ENCODE results near the gene PLEKHA7.
"Not testable (repeated sequence)": the region's sequence is repeated elsewhere in the genome, so short reads cannot be mapped to it uniquely, and the experiment has no call there.

The PLEKHA7 gene

GRCh38 chr11:16936643-16937042 is 77.6 kb downstream of the PLEKHA7 start:
- DNase-seq, result no peak

GRCh38 chr11:16935518-16936302 is 78.5 kb downstream of the PLEKHA7 start:
- DNase-seq, result peak in 1 of 5 donors; percentile 22

- no peak for DNase-seq
These were observed 80.2 kb downstream of the PLEKHA7 start for GRCh38 chr11:16933756-16934603.

GRCh38 chr11:16933291-16933690 is 80.9 kb downstream of the PLEKHA7 start:
- DNase-seq, result no peak

GRCh38 chr11:16928044-16928443 is 86.2 kb downstream of the PLEKHA7 start:
- no peak for DNase-seq

GRCh38 chr11:16926883-16927626 is 87.2 kb downstream of the PLEKHA7 start:
- DNase-seq, result no peak

- peak in 1 of 5 donors; percentile 27 for DNase-seq
These were observed 88.6 kb downstream of the PLEKHA7 start for GRCh38 chr11:16925561-16926065.

- DNase-seq, result no peak
These were observed 89.2 kb downstream of the PLEKHA7 start for GRCh38 chr11:16924826-16925560.

GRCh38 chr11:16924462-16924825 is 89.8 kb downstream of the PLEKHA7 start:
- DNase-seq, result no peak

- no peak for DNase-seq
These were observed 90.2 kb downstream of the PLEKHA7 start for GRCh38 chr11:16923987-16924386.

- DNase-seq, result no peak
These were observed 92.5 kb downstream of the PLEKHA7 start for GRCh38 chr11:16921668-16922067.

- no peak for DNase-seq
These were observed 93.2 kb downstream of the PLEKHA7 start for GRCh38 chr11:16921019-16921418.

GRCh38 chr11:16920559-16920958 is 93.7 kb downstream of the PLEKHA7 start:
- no peak for DNase-seq

GRCh38 chr11:16918543-16919182 is 95.6 kb downstream of the PLEKHA7 start:
- not testable (repeated sequence) for DNase-seq

- DNase-seq, result no peak
These were observed 96.3 kb downstream of the PLEKHA7 start for GRCh38 chr11:16917941-16918340.

- DNase-seq, result no peak
These were observed 101.5 kb downstream of the PLEKHA7 start for GRCh38 chr11:16912692-16913111.

GRCh38 chr11:16911658-16912057 is 102.6 kb downstream of the PLEKHA7 start:
- DNase-seq, result peak in 1 of 5 donors; percentile 20

- no peak for DNase-seq
These were observed 103.0 kb downstream of the PLEKHA7 start for GRCh38 chr11:16911186-16911585.

GRCh38 chr11:16909359-16910035 is 104.7 kb downstream of the PLEKHA7 start:
- peak in 1 of 5 donors; percentile 13 for DNase-seq

- DNase-seq, result no peak
These were observed 108.8 kb downstream of the PLEKHA7 start for GRCh38 chr11:16905375-16905774.

- not testable (repeated sequence) for DNase-seq
These were observed 109.5 kb downstream of the PLEKHA7 start for GRCh38 chr11:16904761-16905160.
